ENCODE data around the gene FCSK. TPM values are rescaled to one million over a fixed set of nuclear protein-coding genes. Genes with fewer than 3 reads are reported as not detected.
A peak's percentile ranks its signal among the peaks of the same experiment; 100 is the strongest.

The FCSK gene
- total and polyA plus RNA-seq, 2 of the 13 experiments (the other 11 are each of a cell fraction or from before 2014, with no cell fraction given) = 9.1 to 19.2 TPM

GRCh38 chr16:70470927-70471341, 16.5 kb downstream of the FCSK start (continued):
- TF ChIP-seq ARNT2 (CRISPR knock-in tag; IDR thresholded peaks at IDR 0.05; ENCODE audit: low read depth) (no peak), HES4 (CRISPR knock-in tag; IDR thresholded peaks at IDR 0.05; ENCODE audit: borderline replicate concordance) (no peak; the same call in 1 of the 2 replicates), TRAFD1 (CRISPR knock-in tag; IDR thresholded peaks at IDR 0.05; ENCODE audit: borderline replicate concordance) (peak; percentile 90; the same call in 1 of the 2 replicates), GATA4 (IDR thresholded peaks at IDR 0.05; ENCODE audit: borderline replicate concordance, low read depth) (no peak), FLYWCH1 (CRISPR knock-in tag; IDR thresholded peaks at IDR 0.05) (no peak), NFIC (IDR thresholded peaks at IDR 0.05; ENCODE audit: low read length) (no peak), ZNF713 (CRISPR knock-in tag; IDR thresholded peaks at IDR 0.05) (0 out of 2 replicates have a peak, but pooled peaks have one; percentile 41), IKZF1 (IDR thresholded peaks at IDR 0.05) (no peak), HDAC6 (IDR thresholded peaks at IDR 0.05; ENCODE audit: low read depth, low read length) (no peak), FOXP4 (CRISPR knock-in tag; IDR thresholded peaks at IDR 0.05) (no peak), ATAD3A (CRISPR knock-in tag; IDR thresholded peaks at IDR 0.05) (no peak), ZNF616 (CRISPR knock-in tag; IDR thresholded peaks at IDR 0.05; ENCODE audit: low read depth) (no peak), NCOA5 (CRISPR knock-in tag; IDR thresholded peaks at IDR 0.05) (no peak), MEIS1 (CRISPR knock-in tag; IDR thresholded peaks at IDR 0.05; ENCODE audit: borderline replicate concordance) (peak; percentile 92; the same call in 1 of the 2 replicates), ATM (IDR thresholded peaks at IDR 0.05; ENCODE audit: borderline replicate concordance) (no peak), TOPORS (CRISPR knock-in tag; IDR thresholded peaks at IDR 0.05) (peak; percentile 67; the same call in 1 of the 2 replicates), MATR3 (CRISPR knock-in tag; IDR thresholded peaks at IDR 0.05) (no peak), MAFK (conservative IDR thresholded peaks at IDR 0.05 in 1 of 2, IDR thresholded peaks at IDR 0.05 in 1 of 2; ENCODE audit: low read length in 2 of 2) (no peak), RELA (CRISPR knock-in tag; IDR thresholded peaks at IDR 0.05) (no peak), DR1 (CRISPR knock-in tag; IDR thresholded peaks at IDR 0.05) (no peak), FOXK1 (CRISPR knock-in tag; IDR thresholded peaks at IDR 0.05; ENCODE audit: borderline replicate concordance, low read depth) (no peak), MED1 (CRISPR knock-in tag; IDR thresholded peaks at IDR 0.05) (no peak; the same call in 1 of the 2 replicates), STAG1 (CRISPR knock-in tag; IDR thresholded peaks at IDR 0.05) (peak; percentile 99), XBP1 (CRISPR knock-in tag; IDR thresholded peaks at IDR 0.05) (no peak), ZNF749 (CRISPR knock-in tag; IDR thresholded peaks at IDR 0.05; ENCODE audit: borderline replicate concordance) (no peak), ZNF468 (CRISPR knock-in tag; IDR thresholded peaks at IDR 0.05) (no peak), ZNF816 (CRISPR knock-in tag; IDR thresholded peaks at IDR 0.05; ENCODE audit: borderline replicate concordance) (no peak), ARID3A (IDR thresholded peaks at IDR 0.05; ENCODE audit: low read depth, low read length) (no peak), ASH2L (IDR thresholded peaks at IDR 0.05; ENCODE audit: insufficient read length, low read depth, low read length) (no peak)

All from HepG2 (cell line).